NT2/D1 (cell line): ENCODE measurements around the gene TRIM34.
"Not testable (repeated sequence)": the region's sequence is repeated elsewhere in the genome, so short reads cannot be mapped to it uniquely, and the experiment has no call there.

ENCODE experiments used
- SUZ12 ChIP-seq: IDR thresholded peaks from 2 replicates; pipeline ENCODE4 v1.6.1; 2011; ENCODE audit not compliant: insufficient read length, insufficient read depth; ENCODE audit errors: extremely low read depth
- ZNF274 ChIP-seq: IDR thresholded peaks from 2 replicates; pipeline ENCODE4 v1.6.1; 2011; ENCODE audit warnings: mild to moderate bottlenecking, low read depth, low read length

GRCh38 chr11:5682890-5683441 is 58.2 kb downstream of the TRIM34 start:
- not testable (repeated sequence) for TF ChIP-seq ZNF274, SUZ12
